ENCODE data around the gene ESRRA.

Gene ESRRA

GRCh38 chr11:64275031-64275800 lies 30.1 kb upstream of the ESRRA start:
- no peak for FAIRE-seq

GRCh38 chr11:64275841-64276240 lies 29.5 kb upstream of the ESRRA start:
- FAIRE-seq, result no peak

- FAIRE-seq, result no peak
These were observed 28.5 kb upstream of the ESRRA start for GRCh38 chr11:64276653-64277431.

- FAIRE-seq, result no peak
These were observed 26.6 kb upstream of the ESRRA start for GRCh38 chr11:64278576-64279190.

GRCh38 chr11:64281957-64282770 lies 23.2 kb upstream of the ESRRA start:
- FAIRE-seq, result no peak

- no peak for FAIRE-seq
These were observed 22.2 kb upstream of the ESRRA start for GRCh38 chr11:64283092-64283491.

- peak; percentile 90 for FAIRE-seq
These were observed 21.0 kb upstream of the ESRRA start, which contains the start of gene BAD for GRCh38 chr11:64284048-64284961. Gene BAD (minus strand): TSS chr11:64284665. CDS start chr11:64284368, 297 bp downstream.

- FAIRE-seq, result no peak
These were observed 20.1 kb upstream of the ESRRA start, which contains the start of gene GPR137 for GRCh38 chr11:64284962-64285884. Gene GPR137 (plus strand): TSS chr11:64285848. CDS start chr11:64286525, 677 bp downstream.

GRCh38 chr11:64285885-64286800 lies 19.2 kb upstream of the ESRRA start:
- FAIRE-seq, result no peak

- FAIRE-seq, result no peak
These were observed 18.5 kb upstream of the ESRRA start for GRCh38 chr11:64286801-64287159.

- no peak for FAIRE-seq
These were observed 17.5 kb upstream of the ESRRA start for GRCh38 chr11:64287676-64288352.

- FAIRE-seq, result no peak
These were observed 17.0 kb upstream of the ESRRA start for GRCh38 chr11:64288353-64288750.

- FAIRE-seq, result no peak
These were observed 16.2 kb upstream of the ESRRA start for GRCh38 chr11:64289002-64289564.

- FAIRE-seq, result no peak
These were observed 14.7 kb upstream of the ESRRA start for GRCh38 chr11:64290352-64291261.

- FAIRE-seq, result no peak
These were observed 14.0 kb upstream of the ESRRA start, which contains the start of gene KCNK4 for GRCh38 chr11:64291262-64291751. Gene KCNK4 (plus strand): TSS chr11:64291302. CDS start chr11:64293019, 1,717 bp downstream.

- no peak for FAIRE-seq
These were observed 13.4 kb upstream of the ESRRA start for GRCh38 chr11:64291752-64292459.

All from islet of Langerhans (tissue), 1 donor.